H9 (cell line): ENCODE results near the gene KCTD5. TPM values are rescaled to one million over a fixed set of nuclear protein-coding genes. Genes with fewer than 3 reads are reported as not detected.

ENCODE experiments used
- DNase-seq: peaks from one replicate; pipeline ENCODE4 v3.0.0-alpha.2; 2017
- H2AFZ ChIP-seq: one replicate; pipeline ENCODE4 v1.6.1; 2013; ENCODE audit warnings: mild to moderate bottlenecking, low read length, control low read depth, moderate library complexity
- H2AK5ac ChIP-seq: 2 replicates; pipeline ENCODE4 v1.6.1; 2013; ENCODE audit warnings: low read length, control low read depth, mixed read lengths; ENCODE audit not compliant: insufficient read length
- H2BK120ac ChIP-seq: one replicate; pipeline ENCODE4 v1.6.1; 2013; ENCODE audit warnings: low read depth, mild to moderate bottlenecking, low read length, control low read depth, inconsistent platforms; ENCODE audit not compliant: poor library complexity, severe bottlenecking
- H2BK12ac ChIP-seq: 2 replicates; pipeline ENCODE4 v1.6.1; 2013; ENCODE audit warnings: low read length, control low read depth, mixed read lengths, low read depth; ENCODE audit not compliant: insufficient read length
- H2BK15ac ChIP-seq: 2 replicates; pipeline ENCODE4 v1.6.1; 2013; ENCODE audit warnings: low read depth, low read length, control low read depth
- H2BK20ac ChIP-seq: one replicate; pipeline ENCODE4 v1.6.1; 2013; ENCODE audit warnings: low read depth, mild to moderate bottlenecking, low read length, control low read depth, inconsistent platforms; ENCODE audit not compliant: poor library complexity, severe bottlenecking
- H2BK5ac ChIP-seq: 2 replicates; pipeline ENCODE4 v1.6.1; 2013; ENCODE audit warnings: low read length, control low read depth, mixed read lengths; ENCODE audit not compliant: insufficient read length
- H3K14ac ChIP-seq: 2 replicates; pipeline ENCODE4 v1.6.1; 2013; ENCODE audit warnings: low read length, control low read depth; ENCODE audit not compliant: insufficient read depth
- H3K18ac ChIP-seq: 2 replicates; pipeline ENCODE4 v1.6.1; 2013; ENCODE audit warnings: low read depth, mild to moderate bottlenecking, mixed read lengths, low read length, control low read depth; ENCODE audit not compliant: insufficient read length
- H3K23ac ChIP-seq: 2 replicates; pipeline ENCODE4 v1.6.1; 2013; ENCODE audit warnings: low read length, control low read depth, mixed read lengths, low read depth; ENCODE audit not compliant: insufficient read length
- H3K23me2 ChIP-seq: 2 replicates; pipeline ENCODE4 v1.6.1; 2013; ENCODE audit warnings: low read depth, mild to moderate bottlenecking, mixed read lengths, low read length, control low read depth; ENCODE audit not compliant: insufficient read length, poor library complexity, severe bottlenecking
- H3K27ac ChIP-seq: 2 replicates; pipeline ENCODE4 v1.5.1; 2013; ENCODE audit warnings: low read length, control low read depth, mixed read lengths, low read depth; ENCODE audit not compliant: insufficient read length
- H3K27me3 ChIP-seq: 2 replicates; pipeline ENCODE4 v1.6.1; 2013; ENCODE audit warnings: low read length, control low read depth, inconsistent platforms; ENCODE audit not compliant: insufficient read depth
- H3K4ac ChIP-seq: 2 replicates; pipeline ENCODE4 v1.6.1; 2013; ENCODE audit warnings: low read depth, mild to moderate bottlenecking, control low read depth, inconsistent platforms, low read length, moderate library complexity
- H3K4me1 ChIP-seq: 2 replicates; pipeline ENCODE4 v1.6.1; 2013; ENCODE audit warnings: low read length, control low read depth, inconsistent platforms; ENCODE audit not compliant: insufficient read depth
- H3K4me2 ChIP-seq: 2 replicates; pipeline ENCODE4 v1.6.1; 2013; ENCODE audit warnings: low read length, control low read depth, mixed read lengths; ENCODE audit not compliant: insufficient read length, insufficient read depth
- H3K56ac ChIP-seq: 2 replicates; pipeline ENCODE4 v1.6.1; 2013; ENCODE audit warnings: low read depth, mild to moderate bottlenecking, mixed read lengths, low read length, control low read depth; ENCODE audit not compliant: insufficient read length
- H3K79me1 ChIP-seq: 2 replicates; pipeline ENCODE4 v1.6.1; 2013; ENCODE audit warnings: low read depth, mild to moderate bottlenecking, moderate library complexity, low read length, control low read depth, inconsistent platforms; ENCODE audit not compliant: insufficient read depth, poor library complexity, severe bottlenecking
- H3K79me2 ChIP-seq: 2 replicates; pipeline ENCODE4 v1.6.1; 2013; ENCODE audit warnings: low read length, control low read depth, inconsistent platforms; ENCODE audit not compliant: insufficient read depth
- H3K9ac ChIP-seq: 2 replicates; pipeline ENCODE4 v1.6.1; 2013; ENCODE audit warnings: low read length, control low read depth, mixed read lengths; ENCODE audit not compliant: insufficient read length; ENCODE audit errors: extremely low read depth
- H3K9me3 ChIP-seq: one replicate; pipeline ENCODE4 v1.6.1; 2013; ENCODE audit warnings: low read depth, low read length, inconsistent platforms; ENCODE audit not compliant: control insufficient read depth
- H3T11ph ChIP-seq: one replicate; pipeline ENCODE4 v1.6.1; 2013; ENCODE audit warnings: mild to moderate bottlenecking, low read length, control low read depth, inconsistent platforms
- H4K20me1 ChIP-seq: one replicate; pipeline ENCODE4 v1.6.1; 2013; ENCODE audit not compliant: control insufficient read depth, insufficient read length, insufficient read depth
- H4K5ac ChIP-seq: 2 replicates; pipeline ENCODE4 v1.6.1; 2013; ENCODE audit warnings: low read depth, mild to moderate bottlenecking, mixed read lengths, low read length, control low read depth; ENCODE audit not compliant: insufficient read length
- H4K8ac ChIP-seq: replicated peaks from 2 replicates; pipeline ENCODE4 v1.6.1; 2013; ENCODE audit warnings: low read length, control low read depth, mixed read lengths, low read depth; ENCODE audit not compliant: insufficient read length
- H4K91ac ChIP-seq: 2 replicates; pipeline ENCODE4 v1.6.1; 2013; ENCODE audit warnings: low read depth, mild to moderate bottlenecking, moderate library complexity, mixed read lengths, low read length, control low read depth; ENCODE audit not compliant: insufficient read length
- H3K27ac Mint-ChIP-seq, 3 experiments: 2 replicates in 2 of 3; 3 replicates in 1 of 3; pipeline ENCODE4 v1.8.0; 2020 to 2021; ENCODE audit warnings: mixed read lengths in 3 of 3, mild to moderate bottlenecking in 1 of 3, moderate library complexity in 1 of 3
- H3K27me3 Mint-ChIP-seq: 2 replicates; pipeline ENCODE4 v1.8.0; 2021; ENCODE audit warnings: low read depth, mild to moderate bottlenecking, moderate library complexity, mixed read lengths
- H3K36me3 Mint-ChIP-seq, 3 experiments: 2 replicates in 2 of 3; 3 replicates in 1 of 3; pipeline ENCODE4 v1.8.0; 2020 to 2021; ENCODE audit warnings: low read depth in 3 of 3, mixed read lengths in 3 of 3; ENCODE audit not compliant: insufficient read depth in 1 of 3
- H3K4me1 Mint-ChIP-seq, 2 experiments: 2 replicates each; pipeline ENCODE4 v1.8.0; 2020; ENCODE audit warnings: mixed read lengths in 2 of 2
- H3K4me3 Mint-ChIP-seq, 2 experiments: 2 replicates in 1 of 2; 3 replicates in 1 of 2; pipeline ENCODE4 v1.8.0; 2020 to 2021; ENCODE audit warnings: mild to moderate bottlenecking in 2 of 2, mixed read lengths in 2 of 2, moderate library complexity in 1 of 2
- H3K9me3 Mint-ChIP-seq, 2 experiments: 2 replicates in 1 of 2; 3 replicates in 1 of 2; pipeline ENCODE4 v1.8.0; 2020; ENCODE audit warnings: mild to moderate bottlenecking in 2 of 2, mixed read lengths in 2 of 2, moderate library complexity in 1 of 2
- WGBS: extraction: QIAGEN DNeasy Blood & Tissue Kit; methylation state at CpG from one replicate; pipeline ENCODE4 v1.1.7; 2013; ENCODE audit warnings: missing lambda C conversion rate, low lambda C conversion rate, mixed read lengths; ENCODE audit not compliant: insufficient read length; ENCODE audit errors: extremely low coverage; 5-methylcytosine and 5-hydroxymethylcytosine counted together
- total RNA-seq: library from RNA; stranded (reverse); gene quantifications from 2 replicates; pipeline ENCODE4 v1.2.1, GENCODE V29; 2021
- TF ChIP-seq, protein P1 (sequence below): fragments of 200-600 bp; sonication (generic); conservative IDR thresholded peaks from 3 replicates; pipeline ENCODE4 v1.8.0; 2021; ENCODE audit warnings: antibody characterized with exemption, mild to moderate bottlenecking

The KCTD5 gene
- total RNA-seq, 1 experiment from 2014 or later = 39.9 TPM

- no peak overlapping the region for H3K27ac ChIP-seq
- H3K23ac ChIP-seq = no peak overlapping the region
- TF ChIP-seq, protein P1, sequence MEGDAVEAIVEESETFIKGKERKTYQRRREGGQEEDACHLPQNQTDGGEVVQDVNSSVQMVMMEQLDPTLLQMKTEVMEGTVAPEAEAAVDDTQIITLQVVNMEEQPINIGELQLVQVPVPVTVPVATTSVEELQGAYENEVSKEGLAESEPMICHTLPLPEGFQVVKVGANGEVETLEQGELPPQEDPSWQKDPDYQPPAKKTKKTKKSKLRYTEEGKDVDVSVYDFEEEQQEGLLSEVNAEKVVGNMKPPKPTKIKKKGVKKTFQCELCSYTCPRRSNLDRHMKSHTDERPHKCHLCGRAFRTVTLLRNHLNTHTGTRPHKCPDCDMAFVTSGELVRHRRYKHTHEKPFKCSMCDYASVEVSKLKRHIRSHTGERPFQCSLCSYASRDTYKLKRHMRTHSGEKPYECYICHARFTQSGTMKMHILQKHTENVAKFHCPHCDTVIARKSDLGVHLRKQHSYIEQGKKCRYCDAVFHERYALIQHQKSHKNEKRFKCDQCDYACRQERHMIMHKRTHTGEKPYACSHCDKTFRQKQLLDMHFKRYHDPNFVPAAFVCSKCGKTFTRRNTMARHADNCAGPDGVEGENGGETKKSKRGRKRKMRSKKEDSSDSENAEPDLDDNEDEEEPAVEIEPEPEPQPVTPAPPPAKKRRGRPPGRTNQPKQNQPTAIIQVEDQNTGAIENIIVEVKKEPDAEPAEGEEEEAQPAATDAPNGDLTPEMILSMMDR = no peak
- H4K8ac ChIP-seq = no peak overlapping the region
- no peak overlapping the region for H2BK12ac ChIP-seq
- no peak overlapping the region for H3K56ac ChIP-seq
- no peaks in the 10 kb centered on the region for H3K9me3 ChIP-seq
- H3K79me2 ChIP-seq = no peaks in the 10 kb centered on the region; the same call in 1 of the 2 replicates
- Mint-ChIP-seq H3K4me3 (no peak overlapping the region), H3K27ac (no peak overlapping the region), H3K36me3 (peaks cover 7 to 26% (median 22%) of the 10 kb centered on the region in 3 experiments; a peak in 6 of 7 replicates), H3K27me3 (no peaks in the 10 kb centered on the region), H3K9me3 (no peaks in the 10 kb centered on the region), H3K4me1 (peaks cover 0 to 3% of the 10 kb centered on the region in 2 experiments; a peak in 2 of 4 replicates)
- no peak overlapping the region for H3K4ac ChIP-seq
- H3T11ph ChIP-seq = no peak overlapping the region
- H3K23me2 ChIP-seq = no peaks in the 10 kb centered on the region
- H3K4me1 ChIP-seq = no peaks in the 10 kb centered on the region
- no peak overlapping the region for H2BK20ac ChIP-seq
- no peak for DNase-seq
- no peak overlapping the region for H2BK15ac ChIP-seq
- no peak overlapping the region for H2AK5ac ChIP-seq
- no peak overlapping the region for H4K5ac ChIP-seq
- no peak overlapping the region for H4K91ac ChIP-seq
- H3K14ac ChIP-seq = no peak overlapping the region
- no CpG with 5 or more reads among the region's 28 CpGs for WGBS
- no peak overlapping the region for H2BK120ac ChIP-seq
- H3K4me2 ChIP-seq = no peak overlapping the region
- H2BK5ac ChIP-seq = no peak overlapping the region
- H3K18ac ChIP-seq = no peak overlapping the region
- H4K20me1 ChIP-seq = no peaks in the 10 kb centered on the region
- H3K27me3 ChIP-seq = no peaks in the 10 kb centered on the region
- H3K9ac ChIP-seq = no peak overlapping the region
- no peak overlapping the region for H2AFZ ChIP-seq
- no peaks in the 10 kb centered on the region for H3K79me1 ChIP-seq
These were observed 16.0 kb downstream of the KCTD5 start for GRCh38 chr16:2698103-2698870.
